Skeletal muscle satellite cell (primary cell): ENCODE results near the gene CCL4L2.
"Not testable (repeated sequence)": the region's sequence is repeated elsewhere in the genome, so short reads cannot be mapped to it uniquely, and the experiment has no call there.

Experiments
- H3K27me3 ChIP-seq: 2 replicates; pipeline ENCODE4 v1.7.0; 2013; ENCODE audit warnings: low read length; ENCODE audit not compliant: control insufficient read depth, insufficient read depth
- H3K36me3 ChIP-seq: 2 replicates; pipeline ENCODE4 v1.7.0; 2013; ENCODE audit warnings: mild to moderate bottlenecking, control low read depth, low read length; ENCODE audit not compliant: insufficient read depth
- H3K4me1 ChIP-seq: 2 replicates; pipeline ENCODE4 v1.7.0; 2013; ENCODE audit warnings: low read length; ENCODE audit not compliant: control insufficient read depth, insufficient read depth
- H3K4me2 ChIP-seq: 2 replicates; pipeline ENCODE4 v1.7.0; 2013; ENCODE audit warnings: mild to moderate bottlenecking, low read length
- H3K4me3 ChIP-seq: 2 replicates; pipeline ENCODE4 v1.7.0; 2013; ENCODE audit warnings: low read length
- H3K9ac ChIP-seq: 2 replicates; pipeline ENCODE4 v1.7.0; 2013; ENCODE audit warnings: mild to moderate bottlenecking, low read depth, low read length, moderate library complexity
- H3K9me3 ChIP-seq: replicated peaks from 2 replicates; pipeline ENCODE4 v1.7.0; 2013; ENCODE audit warnings: mild to moderate bottlenecking, control low read depth, low read length

CCL4L2 gene

GRCh38 chr17:36187943-36188665 lies 22.8 kb upstream of the CCL4L2 start:
- not testable (repeated sequence) for H3K9ac ChIP-seq, H3K27me3 ChIP-seq, H3K4me2 ChIP-seq, H3K4me3 ChIP-seq, H3K36me3 ChIP-seq, H3K4me1 ChIP-seq, H3K9me3 ChIP-seq

- H3K4me3 ChIP-seq, result no peak overlapping the region
- no peaks in the 10 kb centered on the region for H3K4me1 ChIP-seq
- H3K27me3 ChIP-seq, result peaks cover 3% of the 10 kb centered on the region
Observed at GRCh38 chr17:36188891-36189306, 22.0 kb upstream of the CCL4L2 start.

DNA sequence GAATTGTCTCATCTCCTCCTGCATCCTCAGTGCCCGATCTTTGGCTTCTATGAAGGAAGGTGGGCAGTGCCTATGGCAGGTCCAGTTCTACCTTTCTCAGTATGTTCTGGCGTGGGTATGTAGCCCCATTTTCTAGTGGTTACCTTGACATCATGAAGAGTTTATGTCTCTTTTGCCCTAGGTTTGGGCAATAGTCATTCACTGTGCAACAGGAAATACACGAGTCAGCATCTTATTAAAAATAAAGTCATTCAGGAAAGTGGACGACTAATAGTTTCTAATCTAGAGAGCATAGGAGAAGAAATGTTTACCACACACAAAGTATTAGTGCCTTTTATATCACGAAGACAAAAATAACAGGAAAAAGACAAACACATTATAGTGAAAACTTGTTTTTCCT lies 20.9 kb upstream of the CCL4L2 start:
- H3K9ac ChIP-seq, H3K27me3 ChIP-seq, H3K36me3 ChIP-seq, H3K9me3 ChIP-seq, H3K4me3 ChIP-seq, H3K4me2 ChIP-seq, H3K4me1 ChIP-seq: not testable (repeated sequence)

More at GRCh38 chr17:36188891-36189306, 22.0 kb upstream of the CCL4L2 start:
- Histone ChIP-seq H3K36me3 (no peaks in the 10 kb centered on the region), H3K9me3 (no peaks in the 10 kb centered on the region), H3K9ac (no peak overlapping the region), H3K4me2 (no peak overlapping the region)

DNA sequence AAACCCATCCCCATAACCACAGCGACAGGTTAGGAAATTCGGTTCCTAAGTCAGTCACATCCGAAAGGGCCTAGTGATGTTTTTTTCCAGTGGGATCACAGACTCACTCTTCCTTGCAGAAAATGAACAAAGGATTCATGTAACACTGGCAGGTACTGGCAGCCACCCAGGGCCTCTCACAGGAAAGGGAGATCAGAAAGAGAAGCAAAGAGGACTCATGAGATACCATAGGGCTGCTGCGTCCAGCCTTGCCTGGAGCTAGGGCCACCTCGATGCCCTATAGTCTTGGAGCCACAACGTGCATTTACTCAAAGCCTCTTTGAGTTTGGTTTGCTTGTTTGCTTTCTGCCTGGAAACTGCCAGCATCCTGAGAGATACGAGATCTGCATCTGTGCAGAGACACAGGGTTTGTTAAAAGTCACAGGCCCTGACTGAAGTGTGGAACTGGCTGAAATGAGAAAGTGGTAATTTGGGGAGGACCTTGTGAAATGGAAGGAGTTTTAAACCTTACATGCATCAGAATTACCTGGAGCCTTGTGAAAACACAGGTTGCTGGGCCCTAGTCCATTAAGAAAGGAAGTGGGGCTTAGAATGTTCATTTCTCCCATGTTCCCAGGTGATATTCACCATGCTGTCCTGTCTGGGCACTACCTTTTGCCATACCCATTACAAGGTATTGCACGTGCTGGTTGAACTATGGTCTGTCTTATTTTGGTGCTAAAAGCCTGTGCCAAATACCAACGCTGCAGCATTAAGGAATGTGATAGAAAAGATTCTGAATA lies 20.1 kb upstream of the CCL4L2 start:
- H3K27me3 ChIP-seq, H3K4me2 ChIP-seq, H3K4me1 ChIP-seq, H3K9ac ChIP-seq, H3K4me3 ChIP-seq, H3K9me3 ChIP-seq, H3K36me3 ChIP-seq: not testable (repeated sequence)

DNA sequence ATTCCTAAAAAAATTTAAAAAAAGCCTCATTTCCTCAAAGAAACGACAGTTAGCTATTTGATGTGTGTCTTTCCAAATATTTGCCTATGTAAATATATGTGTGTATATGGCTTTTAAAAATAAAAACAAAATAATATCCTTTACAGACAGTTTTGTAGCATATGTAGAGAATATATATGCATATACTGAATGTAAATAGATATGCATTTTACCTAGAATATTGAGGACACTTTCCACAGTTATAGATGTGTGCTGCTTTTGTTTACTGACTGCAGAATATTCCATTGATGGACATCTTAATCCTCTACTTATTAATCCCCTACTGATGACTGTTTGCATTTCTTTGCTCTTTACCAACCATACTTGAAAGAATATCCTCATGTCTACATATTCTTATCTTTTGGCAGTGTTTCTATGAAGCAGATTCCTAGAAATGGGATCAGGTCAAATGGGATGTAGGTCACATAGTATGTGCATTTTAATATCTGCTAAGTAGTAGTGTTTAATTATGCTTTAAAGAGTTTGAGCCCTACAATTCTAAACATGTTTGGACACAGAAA lies 17.6 kb upstream of the CCL4L2 start:
- no peaks in the 10 kb centered on the region for H3K9me3 ChIP-seq
- H3K36me3 ChIP-seq, result no peaks in the 10 kb centered on the region
- no peak overlapping the region for H3K4me3 ChIP-seq
- H3K4me1 ChIP-seq, result no peaks in the 10 kb centered on the region
- no peak overlapping the region for H3K9ac ChIP-seq
- peaks cover 3% of the 10 kb centered on the region for H3K27me3 ChIP-seq
- no peak overlapping the region for H3K4me2 ChIP-seq

DNA sequence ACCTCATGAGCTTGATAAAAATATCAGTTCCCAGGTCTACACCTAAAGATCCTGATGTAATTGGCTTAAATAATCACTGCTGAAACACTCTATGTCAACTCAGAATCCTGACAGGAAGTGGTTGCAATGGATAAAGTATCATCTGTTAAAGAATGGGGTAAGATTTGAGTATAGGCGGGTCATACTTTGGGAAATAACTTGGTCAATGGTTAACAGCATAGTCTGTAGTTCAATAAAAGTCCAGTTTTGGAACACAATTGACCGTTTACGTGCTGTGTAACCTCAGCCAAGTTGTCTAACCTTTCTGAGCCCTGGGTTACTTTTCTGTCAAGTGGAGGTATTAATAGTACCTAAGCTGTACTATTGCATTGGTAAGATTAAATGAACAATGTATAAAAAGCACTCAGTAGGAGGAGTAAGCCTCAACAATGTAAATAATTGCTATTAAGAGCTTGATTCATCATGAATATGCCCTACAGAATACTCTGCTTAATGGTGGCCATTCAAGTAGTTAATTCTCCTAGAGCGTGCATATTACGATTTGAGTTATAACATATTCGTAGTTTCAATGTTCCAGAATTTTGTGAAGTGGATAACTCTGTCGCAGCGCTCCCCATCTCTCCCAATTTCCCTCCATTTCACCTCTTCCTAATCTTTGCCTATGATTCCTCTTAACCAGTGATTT lies 16.6 kb upstream of the CCL4L2 start:
- not testable (repeated sequence) for H3K9me3 ChIP-seq, H3K4me1 ChIP-seq, H3K9ac ChIP-seq, H3K36me3 ChIP-seq, H3K27me3 ChIP-seq, H3K4me3 ChIP-seq, H3K4me2 ChIP-seq

GRCh38 chr17:36194832-36195433 lies 15.9 kb upstream of the CCL4L2 start:
- H3K4me1 ChIP-seq, H3K9me3 ChIP-seq, H3K4me3 ChIP-seq, H3K4me2 ChIP-seq, H3K27me3 ChIP-seq, H3K9ac ChIP-seq, H3K36me3 ChIP-seq: not testable (repeated sequence)

GRCh38 chr17:36195434-36196130 lies 15.3 kb upstream of the CCL4L2 start:
- Histone ChIP-seq H3K9me3 (no peaks in the 10 kb centered on the region), H3K9ac (no peak overlapping the region), H3K4me2 (no peak overlapping the region), H3K27me3 (peaks cover 8% of the 10 kb centered on the region), H3K36me3 (no peaks in the 10 kb centered on the region), H3K4me1 (no peaks in the 10 kb centered on the region), H3K4me3 (no peak overlapping the region)

GRCh38 chr17:36196131-36196486 lies 14.8 kb upstream of the CCL4L2 start:
- peaks cover 8% of the 10 kb centered on the region for H3K27me3 ChIP-seq
- no peak overlapping the region for H3K9ac ChIP-seq
- H3K9me3 ChIP-seq, result no peaks in the 10 kb centered on the region
- no peaks in the 10 kb centered on the region for H3K36me3 ChIP-seq
- H3K4me1 ChIP-seq, result no peaks in the 10 kb centered on the region
- H3K4me3 ChIP-seq, result no peak overlapping the region
- no peak overlapping the region for H3K4me2 ChIP-seq

GRCh38 chr17:36197387-36197703 lies 13.5 kb upstream of the CCL4L2 start:
- Histone ChIP-seq H3K4me1 (no peaks in the 10 kb centered on the region), H3K9ac (no peak overlapping the region)

More at GRCh38 chr17:36197387-36197703, 13.5 kb upstream of the CCL4L2 start:
- no peaks in the 10 kb centered on the region for H3K36me3 ChIP-seq
- H3K9me3 ChIP-seq, result no peaks in the 10 kb centered on the region
- H3K27me3 ChIP-seq, result peaks cover 8% of the 10 kb centered on the region
- H3K4me2 ChIP-seq, result no peak overlapping the region
- no peak overlapping the region for H3K4me3 ChIP-seq
